H9 (cell line): Measurements from ENCODE around the gene ZFAND3. TPM values are rescaled to one million over a fixed set of nuclear protein-coding genes. Genes with fewer than 3 reads are reported as not detected.

Experiments used
- DNase-seq: peaks from one replicate; pipeline ENCODE4 v3.0.0-alpha.2; 2017
- H2AFZ ChIP-seq: one replicate; pipeline ENCODE4 v1.6.1; 2013; ENCODE audit warnings: mild to moderate bottlenecking, low read length, control low read depth, moderate library complexity
- H2AK5ac ChIP-seq: 2 replicates; pipeline ENCODE4 v1.6.1; 2013; ENCODE audit warnings: low read length, control low read depth, mixed read lengths; ENCODE audit not compliant: insufficient read length
- H2BK120ac ChIP-seq: one replicate; pipeline ENCODE4 v1.6.1; 2013; ENCODE audit warnings: low read depth, mild to moderate bottlenecking, low read length, control low read depth, inconsistent platforms; ENCODE audit not compliant: poor library complexity, severe bottlenecking
- H2BK12ac ChIP-seq: 2 replicates; pipeline ENCODE4 v1.6.1; 2013; ENCODE audit warnings: low read length, control low read depth, mixed read lengths, low read depth; ENCODE audit not compliant: insufficient read length
- H2BK15ac ChIP-seq: 2 replicates; pipeline ENCODE4 v1.6.1; 2013; ENCODE audit warnings: low read depth, low read length, control low read depth
- H2BK20ac ChIP-seq: one replicate; pipeline ENCODE4 v1.6.1; 2013; ENCODE audit warnings: low read depth, mild to moderate bottlenecking, low read length, control low read depth, inconsistent platforms; ENCODE audit not compliant: poor library complexity, severe bottlenecking
- H2BK5ac ChIP-seq: 2 replicates; pipeline ENCODE4 v1.6.1; 2013; ENCODE audit warnings: low read length, control low read depth, mixed read lengths; ENCODE audit not compliant: insufficient read length
- H3K14ac ChIP-seq: 2 replicates; pipeline ENCODE4 v1.6.1; 2013; ENCODE audit warnings: low read length, control low read depth; ENCODE audit not compliant: insufficient read depth
- H3K18ac ChIP-seq: 2 replicates; pipeline ENCODE4 v1.6.1; 2013; ENCODE audit warnings: low read depth, mild to moderate bottlenecking, mixed read lengths, low read length, control low read depth; ENCODE audit not compliant: insufficient read length
- H3K23ac ChIP-seq: 2 replicates; pipeline ENCODE4 v1.6.1; 2013; ENCODE audit warnings: low read length, control low read depth, mixed read lengths, low read depth; ENCODE audit not compliant: insufficient read length
- H3K23me2 ChIP-seq: 2 replicates; pipeline ENCODE4 v1.6.1; 2013; ENCODE audit warnings: low read depth, mild to moderate bottlenecking, mixed read lengths, low read length, control low read depth; ENCODE audit not compliant: insufficient read length, poor library complexity, severe bottlenecking
- H3K27ac ChIP-seq: 2 replicates; pipeline ENCODE4 v1.5.1; 2013; ENCODE audit warnings: low read length, control low read depth, mixed read lengths, low read depth; ENCODE audit not compliant: insufficient read length
- H3K27me3 ChIP-seq: 2 replicates; pipeline ENCODE4 v1.6.1; 2013; ENCODE audit warnings: low read length, control low read depth, inconsistent platforms; ENCODE audit not compliant: insufficient read depth
- H3K4ac ChIP-seq: 2 replicates; pipeline ENCODE4 v1.6.1; 2013; ENCODE audit warnings: low read depth, mild to moderate bottlenecking, control low read depth, inconsistent platforms, low read length, moderate library complexity
- H3K4me1 ChIP-seq: 2 replicates; pipeline ENCODE4 v1.6.1; 2013; ENCODE audit warnings: low read length, control low read depth, inconsistent platforms; ENCODE audit not compliant: insufficient read depth
- H3K4me2 ChIP-seq: 2 replicates; pipeline ENCODE4 v1.6.1; 2013; ENCODE audit warnings: low read length, control low read depth, mixed read lengths; ENCODE audit not compliant: insufficient read length, insufficient read depth
- H3K56ac ChIP-seq: 2 replicates; pipeline ENCODE4 v1.6.1; 2013; ENCODE audit warnings: low read depth, mild to moderate bottlenecking, mixed read lengths, low read length, control low read depth; ENCODE audit not compliant: insufficient read length
- H3K79me1 ChIP-seq: 2 replicates; pipeline ENCODE4 v1.6.1; 2013; ENCODE audit warnings: low read depth, mild to moderate bottlenecking, moderate library complexity, low read length, control low read depth, inconsistent platforms; ENCODE audit not compliant: insufficient read depth, poor library complexity, severe bottlenecking
- H3K79me2 ChIP-seq: 2 replicates; pipeline ENCODE4 v1.6.1; 2013; ENCODE audit warnings: low read length, control low read depth, inconsistent platforms; ENCODE audit not compliant: insufficient read depth
- H3K9ac ChIP-seq: 2 replicates; pipeline ENCODE4 v1.6.1; 2013; ENCODE audit warnings: low read length, control low read depth, mixed read lengths; ENCODE audit not compliant: insufficient read length; ENCODE audit errors: extremely low read depth
- H3K9me3 ChIP-seq: one replicate; pipeline ENCODE4 v1.6.1; 2013; ENCODE audit warnings: low read depth, low read length, inconsistent platforms; ENCODE audit not compliant: control insufficient read depth
- H3T11ph ChIP-seq: one replicate; pipeline ENCODE4 v1.6.1; 2013; ENCODE audit warnings: mild to moderate bottlenecking, low read length, control low read depth, inconsistent platforms
- H4K20me1 ChIP-seq: one replicate; pipeline ENCODE4 v1.6.1; 2013; ENCODE audit not compliant: control insufficient read depth, insufficient read length, insufficient read depth
- H4K5ac ChIP-seq: 2 replicates; pipeline ENCODE4 v1.6.1; 2013; ENCODE audit warnings: low read depth, mild to moderate bottlenecking, mixed read lengths, low read length, control low read depth; ENCODE audit not compliant: insufficient read length
- H4K8ac ChIP-seq: replicated peaks from 2 replicates; pipeline ENCODE4 v1.6.1; 2013; ENCODE audit warnings: low read length, control low read depth, mixed read lengths, low read depth; ENCODE audit not compliant: insufficient read length
- H4K91ac ChIP-seq: 2 replicates; pipeline ENCODE4 v1.6.1; 2013; ENCODE audit warnings: low read depth, mild to moderate bottlenecking, moderate library complexity, mixed read lengths, low read length, control low read depth; ENCODE audit not compliant: insufficient read length
- H3K27ac Mint-ChIP-seq, 3 experiments: 2 replicates in 2 of 3; 3 replicates in 1 of 3; pipeline ENCODE4 v1.8.0; 2020 to 2021; ENCODE audit warnings: mixed read lengths in 3 of 3, mild to moderate bottlenecking in 1 of 3, moderate library complexity in 1 of 3
- H3K27me3 Mint-ChIP-seq: 2 replicates; pipeline ENCODE4 v1.8.0; 2021; ENCODE audit warnings: low read depth, mild to moderate bottlenecking, moderate library complexity, mixed read lengths
- H3K36me3 Mint-ChIP-seq, 3 experiments: 2 replicates in 2 of 3; 3 replicates in 1 of 3; pipeline ENCODE4 v1.8.0; 2020 to 2021; ENCODE audit warnings: low read depth in 3 of 3, mixed read lengths in 3 of 3; ENCODE audit not compliant: insufficient read depth in 1 of 3
- H3K4me1 Mint-ChIP-seq, 2 experiments: 2 replicates each; pipeline ENCODE4 v1.8.0; 2020; ENCODE audit warnings: mixed read lengths in 2 of 2
- H3K4me3 Mint-ChIP-seq, 2 experiments: 2 replicates in 1 of 2; 3 replicates in 1 of 2; pipeline ENCODE4 v1.8.0; 2020 to 2021; ENCODE audit warnings: mild to moderate bottlenecking in 2 of 2, mixed read lengths in 2 of 2, moderate library complexity in 1 of 2
- H3K9me3 Mint-ChIP-seq, 2 experiments: 2 replicates in 1 of 2; 3 replicates in 1 of 2; pipeline ENCODE4 v1.8.0; 2020; ENCODE audit warnings: mild to moderate bottlenecking in 2 of 2, mixed read lengths in 2 of 2, moderate library complexity in 1 of 2
- CTCF ChIP-seq: fragments of 200-600 bp; sonication (generic); conservative IDR thresholded peaks from 3 replicates; pipeline ENCODE4 v1.8.0; 2021; ENCODE audit warnings: antibody characterized with exemption, mild to moderate bottlenecking
- total RNA-seq: library from RNA; stranded (reverse); gene quantifications from 2 replicates; pipeline ENCODE4 v1.2.1, GENCODE V29; 2021

The ZFAND3 gene
- total RNA-seq, 1 experiment from 2014 or later, result 57.7 TPM

GRCh38 chr6:37936906-37937305, 117.4 kb downstream of the ZFAND3 start:
- Histone ChIP-seq H2BK5ac (no peak overlapping the region), H2BK12ac (no peak overlapping the region), H3K9me3 (no peaks in the 10 kb centered on the region), H3K27ac (no peak overlapping the region), H3K23me2 (no peaks in the 10 kb centered on the region), H3K56ac (no peak overlapping the region), H3K79me2 (no peaks in the 10 kb centered on the region; the same call in 1 of the 2 replicates), H3K23ac (no peak overlapping the region), H3K9ac (no peak overlapping the region), H3K4me2 (no peak overlapping the region), H2AFZ (no peak overlapping the region), H3K27me3 (no peaks in the 10 kb centered on the region), H4K20me1 (no peaks in the 10 kb centered on the region), H4K5ac (no peak overlapping the region), H3K79me1 (peaks cover 4% of the 10 kb centered on the region), H2AK5ac (no peak overlapping the region), H3T11ph (no peak overlapping the region), H3K18ac (no peak overlapping the region), H4K91ac (no peak overlapping the region), H4K8ac (no peak overlapping the region), H3K4me1 (no peaks in the 10 kb centered on the region), H2BK120ac (no peak overlapping the region), H2BK20ac (no peak overlapping the region), H3K4ac (no peak overlapping the region), H2BK15ac (no peak overlapping the region), H3K14ac (no peak overlapping the region)
- no peaks in the 10 kb centered on the region for H3K9me3 Mint-ChIP-seq
- peaks cover 0 to 2% of the 10 kb centered on the region in 2 experiments; a peak in 1 of 4 replicates for H3K4me1 Mint-ChIP-seq
- no peak for TF ChIP-seq CTCF
- no peaks in the 10 kb centered on the region; a peak in 1 of 7 replicates for H3K36me3 Mint-ChIP-seq
- no peaks in the 10 kb centered on the region for H3K27me3 Mint-ChIP-seq
- no peak overlapping the region for H3K4me3 Mint-ChIP-seq
- no peak overlapping the region for H3K27ac Mint-ChIP-seq
- no peak for DNase-seq
